Fibroblast of lung (primary cell): ENCODE measurements around the gene PCSK2. TPM values are rescaled to one million over a fixed set of nuclear protein-coding genes. Genes with fewer than 3 reads are reported as not detected.

Experiments
- DNase-seq, 2 donors: peaks; one replicate each; pipeline versions ENCODE4 v3.0.0 to v3.0.0-alpha.2; 2010; ENCODE audit warnings: low read depth in 2 of 2
- H2AFZ ChIP-seq: 2 replicates; pipeline ENCODE4 v1.5.1; 2012; ENCODE audit warnings: low read length, control low read depth, inconsistent platforms
- H3K27ac ChIP-seq: 2 replicates; pipeline ENCODE4 v1.5.1; 2011; ENCODE audit warnings: low read length, control low read depth; ENCODE audit not compliant: insufficient read depth
- H3K27me3 ChIP-seq: 2 replicates; pipeline ENCODE4 v1.5.1; 2011; ENCODE audit warnings: mild to moderate bottlenecking, low read length; ENCODE audit not compliant: control insufficient read depth, insufficient read depth
- H3K36me3 ChIP-seq: 2 replicates; pipeline ENCODE4 v1.5.1; 2011; ENCODE audit warnings: low read length; ENCODE audit not compliant: control insufficient read depth, insufficient read depth
- H3K4me1 ChIP-seq: 2 replicates; pipeline ENCODE4 v1.5.1; 2011; ENCODE audit warnings: low read length; ENCODE audit not compliant: control insufficient read depth, insufficient read depth; ENCODE audit errors: extremely low read depth
- H3K4me2 ChIP-seq: 2 replicates; pipeline ENCODE4 v1.5.1; 2011; ENCODE audit warnings: low read length, control low read depth; ENCODE audit not compliant: insufficient read depth; ENCODE audit errors: extremely low read depth
- H3K4me3 ChIP-seq, 4 experiments: fragments of 200-600 bp in 1 of 4; sonication (generic) in 1 of 4; replicated peaks in 1 of 4; 2 replicates each; pipeline ENCODE4 v1.5.1; 2011 to 2016; ENCODE audit warnings: low read length in 4 of 4, low read depth in 3 of 4, mild to moderate bottlenecking in 3 of 4, control low read depth in 2 of 4, inconsistent platforms in 1 of 4, mixed read lengths in 1 of 4; ENCODE audit not compliant: insufficient read depth in 1 of 4; ENCODE audit errors: control extremely low read depth in 1 of 4
- H3K79me2 ChIP-seq: 2 replicates; pipeline ENCODE4 v1.5.1; 2012; ENCODE audit warnings: mild to moderate bottlenecking, low read length, inconsistent platforms; ENCODE audit not compliant: control insufficient read depth, insufficient read depth
- H3K9ac ChIP-seq: 2 replicates; pipeline ENCODE4 v1.5.1; 2011; ENCODE audit warnings: mild to moderate bottlenecking, low read length, control low read depth; ENCODE audit not compliant: insufficient read depth
- H3K9me3 ChIP-seq: 2 replicates; pipeline ENCODE4 v1.5.1; 2012; ENCODE audit warnings: low read depth, low read length; ENCODE audit not compliant: control insufficient read depth, insufficient read depth
- H4K20me1 ChIP-seq: 2 replicates; pipeline ENCODE4 v1.5.1; 2011; ENCODE audit warnings: low read length; ENCODE audit not compliant: control insufficient read depth, insufficient read depth; ENCODE audit errors: extremely low read depth
- EZH2 ChIP-seq: IDR thresholded peaks from 2 replicates; pipeline ENCODE4 v1.5.1; 2012; ENCODE audit warnings: low read length, control low read depth, mild to moderate bottlenecking; ENCODE audit errors: missing control alignments
- polyA plus RNA-seq, 2 donors: library from polyadenylated mRNA; depleted of rRNA in 1 of 2; stranded (reverse) in 1 of 2; unstranded in 1 of 2; fragments of >200 nt; gene quantifications; 2 replicates each; pipeline ENCODE4 v1.2.1, GENCODE V29; 2011 to 2012; ENCODE audit warnings: missing spikeins in 1 of 2
- total RNA-seq: library from RNA; depleted of rRNA; stranded (reverse); fragments of >200 nt; gene quantifications from 2 replicates; pipeline ENCODE4 v1.2.1, GENCODE V29; 2014
- TF ChIP-seq, protein P1 (sequence below), 2 donors: IDR thresholded peaks in 1 of 2; conservative IDR thresholded peaks in 1 of 2; 1 replicate in 1 of 2; 2 replicates in 1 of 2; pipeline ENCODE4 v1.5.1; 2011 to 2012; ENCODE audit warnings: low read length in 2 of 2, control low read depth in 1 of 2, inconsistent platforms in 1 of 2, low read depth in 1 of 2, mild to moderate bottlenecking in 1 of 2

The PCSK2 gene
- total and polyA plus RNA-seq, 2 donors (not counting 1 experiment from before 2014, with no cell fraction given): under 0.01 to 1.2 TPM

DNA sequence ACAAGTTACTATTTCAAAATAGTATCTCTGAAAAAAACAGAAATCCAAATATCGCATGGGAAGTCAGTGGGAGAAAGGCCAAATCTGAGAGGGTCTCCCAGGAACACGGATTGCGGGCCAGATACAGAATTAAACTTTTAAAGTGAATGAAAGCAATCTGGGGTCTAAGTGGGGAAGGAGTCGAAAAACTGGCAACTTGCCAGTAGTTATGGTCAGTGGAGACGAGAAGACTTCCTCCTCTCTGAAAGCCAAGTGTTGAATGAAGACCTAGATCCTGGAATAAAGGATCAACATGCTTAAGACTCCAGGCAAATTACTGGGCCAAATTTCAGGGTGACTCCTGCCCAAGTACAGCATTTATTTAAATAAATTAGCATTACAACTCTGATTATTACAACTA, 180.7 kb downstream of the PCSK2 start:
- Histone ChIP-seq H3K4me2 (no peak overlapping the region), H4K20me1 (no peaks in the 10 kb centered on the region), H3K4me1 (no peaks in the 10 kb centered on the region), H3K9ac (no peak overlapping the region), H3K36me3 (no peaks in the 10 kb centered on the region), H3K27ac (no peak overlapping the region), H3K9me3 (no peaks in the 10 kb centered on the region), H3K4me3 (no peak overlapping the region), H2AFZ (no peak overlapping the region), H3K27me3 (no peaks in the 10 kb centered on the region), H3K79me2 (no peaks in the 10 kb centered on the region)
- TF ChIP-seq EZH2: no peak
- TF ChIP-seq, protein P1, sequence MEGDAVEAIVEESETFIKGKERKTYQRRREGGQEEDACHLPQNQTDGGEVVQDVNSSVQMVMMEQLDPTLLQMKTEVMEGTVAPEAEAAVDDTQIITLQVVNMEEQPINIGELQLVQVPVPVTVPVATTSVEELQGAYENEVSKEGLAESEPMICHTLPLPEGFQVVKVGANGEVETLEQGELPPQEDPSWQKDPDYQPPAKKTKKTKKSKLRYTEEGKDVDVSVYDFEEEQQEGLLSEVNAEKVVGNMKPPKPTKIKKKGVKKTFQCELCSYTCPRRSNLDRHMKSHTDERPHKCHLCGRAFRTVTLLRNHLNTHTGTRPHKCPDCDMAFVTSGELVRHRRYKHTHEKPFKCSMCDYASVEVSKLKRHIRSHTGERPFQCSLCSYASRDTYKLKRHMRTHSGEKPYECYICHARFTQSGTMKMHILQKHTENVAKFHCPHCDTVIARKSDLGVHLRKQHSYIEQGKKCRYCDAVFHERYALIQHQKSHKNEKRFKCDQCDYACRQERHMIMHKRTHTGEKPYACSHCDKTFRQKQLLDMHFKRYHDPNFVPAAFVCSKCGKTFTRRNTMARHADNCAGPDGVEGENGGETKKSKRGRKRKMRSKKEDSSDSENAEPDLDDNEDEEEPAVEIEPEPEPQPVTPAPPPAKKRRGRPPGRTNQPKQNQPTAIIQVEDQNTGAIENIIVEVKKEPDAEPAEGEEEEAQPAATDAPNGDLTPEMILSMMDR (conservative IDR thresholded peaks at IDR 0.05 in 1 of 2, IDR thresholded peaks at IDR 0.05 in 1 of 2; ENCODE audit: low read depth in 1 of 2, low read length in 2 of 2): no peak
- DNase-seq: no peak

DNA sequence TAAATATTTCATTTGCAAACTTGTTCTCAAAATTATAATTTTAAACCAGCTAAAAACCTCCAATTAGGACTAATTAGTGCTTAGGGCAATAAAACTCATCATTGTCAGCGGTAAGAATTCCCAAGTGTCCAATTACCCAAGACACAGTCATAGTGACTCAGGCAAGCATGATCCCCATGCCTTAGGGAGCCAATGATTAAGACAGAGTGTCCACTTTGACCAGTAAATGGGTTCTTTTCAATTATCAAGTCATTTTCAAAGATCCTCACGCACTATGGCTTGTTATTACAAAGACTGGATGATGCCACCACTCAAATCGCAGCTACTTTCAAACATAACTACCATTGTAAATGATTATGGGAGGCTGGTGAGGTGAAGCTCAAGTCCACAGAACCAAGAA, 190.4 kb downstream of the PCSK2 start:
- Histone ChIP-seq H3K4me1 (no peaks in the 10 kb centered on the region), H3K36me3 (no peaks in the 10 kb centered on the region), H4K20me1 (no peaks in the 10 kb centered on the region), H3K27me3 (no peaks in the 10 kb centered on the region), H2AFZ (no peak overlapping the region), H3K79me2 (no peaks in the 10 kb centered on the region), H3K4me2 (no peak overlapping the region), H3K9me3 (no peaks in the 10 kb centered on the region), H3K4me3 (no peak overlapping the region), H3K9ac (no peak overlapping the region), H3K27ac (no peak overlapping the region)
- no peak for DNase-seq
- TF ChIP-seq EZH2: no peak

DNA sequence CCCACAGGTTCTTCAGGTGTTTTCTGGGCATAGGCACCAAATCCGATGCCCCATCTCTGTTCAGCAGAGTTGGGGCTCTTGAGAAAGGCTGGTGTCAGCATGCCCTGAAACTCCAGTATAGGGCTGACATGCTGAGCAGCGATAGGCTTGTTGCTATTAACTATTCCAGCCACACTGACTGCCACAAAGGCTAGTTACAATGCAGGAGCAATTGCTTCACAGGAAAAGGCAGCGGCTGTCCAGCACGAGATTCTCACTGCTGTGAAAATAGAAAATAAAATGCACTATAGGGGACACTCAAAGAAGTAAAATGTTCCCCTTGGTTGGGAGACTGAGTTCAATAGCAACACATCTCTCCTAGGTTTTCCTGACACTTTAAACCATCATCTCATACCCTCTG, 191.9 kb downstream of the PCSK2 start:
- TF ChIP-seq, protein P1 (conservative IDR thresholded peaks at IDR 0.05 in 1 of 2, IDR thresholded peaks at IDR 0.05 in 1 of 2; ENCODE audit: low read depth in 1 of 2, low read length in 2 of 2): no peak
- no peak for TF ChIP-seq EZH2
- H3K9me3 ChIP-seq: no peaks in the 10 kb centered on the region

More for the DNA sequence above, 191.9 kb downstream of the PCSK2 start:
- Histone ChIP-seq H3K9ac (no peak overlapping the region), H3K27me3 (no peaks in the 10 kb centered on the region), H4K20me1 (no peaks in the 10 kb centered on the region), H3K4me3 (no peak overlapping the region), H2AFZ (no peak overlapping the region), H3K36me3 (no peaks in the 10 kb centered on the region), H3K4me1 (no peaks in the 10 kb centered on the region), H3K27ac (no peak overlapping the region), H3K4me2 (no peak overlapping the region), H3K79me2 (no peaks in the 10 kb centered on the region)
- DNase-seq: no peak
